Liver (tissue), 3 donors: ENCODE measurements around the gene KRT6B.

Experiments used
- EGR1 ChIP-seq, 2 donors: IDR thresholded peaks; 2 replicates each; pipeline ENCODE4 v1.6.1; 2016 to 2018; ENCODE audit warnings: antibody characterized with exemption in 2 of 2, low read depth in 2 of 2
- HNF4G ChIP-seq: IDR thresholded peaks from 2 replicates; pipeline ENCODE4 v1.6.1; 2016; ENCODE audit warnings: antibody characterized with exemption
- JUND ChIP-seq, 2 donors: IDR thresholded peaks; 2 replicates each; pipeline ENCODE4 v1.6.1; 2016; ENCODE audit warnings: antibody characterized with exemption in 2 of 2
- MAX ChIP-seq: IDR thresholded peaks from 2 replicates; pipeline ENCODE4 v1.6.1; 2016; ENCODE audit warnings: antibody characterized with exemption
- RAD21 ChIP-seq, 2 donors: IDR thresholded peaks; 2 replicates each; pipeline ENCODE4 v1.6.1; 2016; ENCODE audit warnings: antibody characterized with exemption in 2 of 2, mild to moderate bottlenecking in 2 of 2
- RXRA ChIP-seq, 2 donors: IDR thresholded peaks; 2 replicates each; pipeline ENCODE4 v1.6.1; 2017 to 2018; ENCODE audit warnings: antibody characterized with exemption in 2 of 2, mild to moderate bottlenecking in 1 of 2
- YY1 ChIP-seq: IDR thresholded peaks from 2 replicates; pipeline ENCODE4 v1.6.1; 2016; ENCODE audit warnings: antibody characterized with exemption, mild to moderate bottlenecking
- TF ChIP-seq, protein P1 (sequence below): fragments of 150-350 bp; IDR thresholded peaks from 2 replicates; pipeline ENCODE4 v1.5.1; 2017; ENCODE audit warnings: improper control_type of control experiment, low read depth, low read length; ENCODE audit not compliant: missing input control
- TF ChIP-seq, protein P2 (sequence below): IDR thresholded peaks from 2 replicates; pipeline ENCODE4 v1.6.1; 2016; ENCODE audit warnings: antibody characterized with exemption
- donor health status: healthy.
- donor health status: healthy.

DNA sequence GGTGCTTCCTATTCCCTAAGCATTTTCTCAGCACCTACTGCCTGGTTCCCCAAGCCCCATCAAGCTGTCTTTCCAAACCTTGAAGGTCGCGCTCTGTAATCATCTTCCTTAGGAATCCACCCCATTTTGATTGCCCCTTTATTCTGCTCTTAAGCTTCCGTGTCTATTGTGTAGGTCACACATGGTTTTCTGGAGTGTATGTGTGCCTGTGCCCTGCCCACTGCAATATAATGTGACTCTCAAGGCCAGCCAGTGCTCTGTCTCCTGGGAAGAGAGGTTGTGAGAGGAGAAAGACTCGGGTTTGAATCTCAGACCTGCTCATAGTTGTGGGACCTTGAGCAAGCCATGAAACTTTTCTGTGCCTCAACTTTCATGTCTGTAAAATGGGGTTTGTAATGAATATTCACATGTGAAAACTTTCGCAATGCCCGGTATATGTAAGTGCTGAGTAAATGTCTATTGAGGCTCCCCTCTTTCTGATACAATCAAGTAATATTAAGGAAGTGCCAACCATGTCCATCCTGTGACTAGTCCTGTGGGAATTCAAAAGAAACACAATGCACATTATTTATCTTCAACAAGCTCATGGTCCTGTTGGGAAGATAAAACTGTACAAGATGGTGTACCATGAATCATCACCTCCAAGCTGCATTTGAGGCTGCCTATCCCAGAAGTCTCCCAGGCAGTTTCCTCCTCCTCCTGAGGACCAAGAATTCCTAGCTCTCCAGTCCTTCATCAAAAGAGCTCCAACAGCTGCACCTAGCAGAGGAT is 17.0 kb downstream of the KRT6B start:
- TF ChIP-seq, protein P1, sequence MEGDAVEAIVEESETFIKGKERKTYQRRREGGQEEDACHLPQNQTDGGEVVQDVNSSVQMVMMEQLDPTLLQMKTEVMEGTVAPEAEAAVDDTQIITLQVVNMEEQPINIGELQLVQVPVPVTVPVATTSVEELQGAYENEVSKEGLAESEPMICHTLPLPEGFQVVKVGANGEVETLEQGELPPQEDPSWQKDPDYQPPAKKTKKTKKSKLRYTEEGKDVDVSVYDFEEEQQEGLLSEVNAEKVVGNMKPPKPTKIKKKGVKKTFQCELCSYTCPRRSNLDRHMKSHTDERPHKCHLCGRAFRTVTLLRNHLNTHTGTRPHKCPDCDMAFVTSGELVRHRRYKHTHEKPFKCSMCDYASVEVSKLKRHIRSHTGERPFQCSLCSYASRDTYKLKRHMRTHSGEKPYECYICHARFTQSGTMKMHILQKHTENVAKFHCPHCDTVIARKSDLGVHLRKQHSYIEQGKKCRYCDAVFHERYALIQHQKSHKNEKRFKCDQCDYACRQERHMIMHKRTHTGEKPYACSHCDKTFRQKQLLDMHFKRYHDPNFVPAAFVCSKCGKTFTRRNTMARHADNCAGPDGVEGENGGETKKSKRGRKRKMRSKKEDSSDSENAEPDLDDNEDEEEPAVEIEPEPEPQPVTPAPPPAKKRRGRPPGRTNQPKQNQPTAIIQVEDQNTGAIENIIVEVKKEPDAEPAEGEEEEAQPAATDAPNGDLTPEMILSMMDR = no peak
- TF ChIP-seq EGR1 (IDR thresholded peaks at IDR 0.05; ENCODE audit: low read depth in 2 of 2) (no peak), HNF4G (no peak), YY1 (no peak), RXRA (IDR thresholded peaks at IDR 0.05) (no peak), JUND (IDR thresholded peaks at IDR 0.05) (no peak), RAD21 (IDR thresholded peaks at IDR 0.05) (no peak), MAX (no peak)
- TF ChIP-seq, protein P2, sequence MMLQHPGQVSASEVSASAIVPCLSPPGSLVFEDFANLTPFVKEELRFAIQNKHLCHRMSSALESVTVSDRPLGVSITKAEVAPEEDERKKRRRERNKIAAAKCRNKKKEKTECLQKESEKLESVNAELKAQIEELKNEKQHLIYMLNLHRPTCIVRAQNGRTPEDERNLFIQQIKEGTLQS = no peak
